ENCODE data around the gene VIM.

GRCh38 chr10:17222329-17222728 lies 5.7 kb upstream of the VIM start:
- no peak for TF ChIP-seq ZNF362 (tag by site-specific recombination; IDR thresholded peaks at IDR 0.05)
- TF ChIP-seq ZNF560 (tag by site-specific recombination; IDR thresholded peaks at IDR 0.05; ENCODE audit: borderline replicate concordance) = no peak

All from HEK293 (cell line).